IMR-90 (cell line): ENCODE data around the gene HSD17B8.

ENCODE experiments used
- BHLHE40 ChIP-seq: fragments of 150-350 bp; IDR thresholded peaks from 2 replicates; pipeline ENCODE4 v1.6.1; 2016; ENCODE audit warnings: mild to moderate bottlenecking, low read depth, low read length
- CEBPB ChIP-seq: IDR thresholded peaks from 2 replicates; pipeline ENCODE4 v1.6.1; 2012; ENCODE audit warnings: low read depth, low read length, improper control_type of control experiment
- CHD1 ChIP-seq: IDR thresholded peaks from 2 replicates; pipeline ENCODE4 v1.6.1; 2012; ENCODE audit warnings: low read depth, low read length, improper control_type of control experiment
- FOS ChIP-seq: fragments of 150-350 bp; IDR thresholded peaks from 2 replicates; pipeline ENCODE4 v1.6.1; 2016; ENCODE audit warnings: low read depth, low read length
- MAFK ChIP-seq: IDR thresholded peaks from 2 replicates; pipeline ENCODE4 v1.6.1; 2012; ENCODE audit warnings: low read depth, low read length, improper control_type of control experiment
- NFE2L2 ChIP-seq: fragments of 150-350 bp; IDR thresholded peaks from 2 replicates; pipeline ENCODE4 v1.6.1; 2016; ENCODE audit warnings: low read depth, mild to moderate bottlenecking, low read length
- POLR2A ChIP-seq: IDR thresholded peaks from 2 replicates; pipeline ENCODE4 v1.6.1; 2012; ENCODE audit warnings: mild to moderate bottlenecking, low read depth, low read length
- RAD21 ChIP-seq: IDR thresholded peaks from 2 replicates; pipeline ENCODE4 v1.6.1; 2012; ENCODE audit warnings: low read length, improper control_type of control experiment
- RCOR1 ChIP-seq: IDR thresholded peaks from 2 replicates; pipeline ENCODE4 v1.6.1; 2012; ENCODE audit warnings: mild to moderate bottlenecking, low read length, improper control_type of control experiment; ENCODE audit not compliant: insufficient replicate concordance
- RFX5 ChIP-seq: IDR thresholded peaks from 2 replicates; pipeline ENCODE4 v1.8.0; 2012; ENCODE audit warnings: low read depth, mild to moderate bottlenecking, low read length, moderate library complexity
- SMC3 ChIP-seq: fragments of 150-350 bp; IDR thresholded peaks from 2 replicates; pipeline ENCODE4 v1.6.1; 2016; ENCODE audit warnings: low read depth, mild to moderate bottlenecking, antibody characterized with exemption, low read length, moderate library complexity
- USF2 ChIP-seq: fragments of 150-350 bp; IDR thresholded peaks from 2 replicates; pipeline ENCODE4 v1.6.1; 2017; ENCODE audit warnings: mild to moderate bottlenecking, antibody characterized with exemption, low read length, low read depth
- TF ChIP-seq, protein P1 (sequence below): conservative IDR thresholded peaks from 2 replicates; pipeline ENCODE4 v1.5.1; 2012; ENCODE audit warnings: mild to moderate bottlenecking, low read depth, low read length, improper control_type of control experiment
- TF ChIP-seq, protein P2 (sequence below): fragments of 150-350 bp; IDR thresholded peaks from 2 replicates; pipeline ENCODE4 v1.6.1; 2016; ENCODE audit warnings: low read depth, mild to moderate bottlenecking, low read length, moderate library complexity, borderline replicate concordance

- TF ChIP-seq, protein P1, sequence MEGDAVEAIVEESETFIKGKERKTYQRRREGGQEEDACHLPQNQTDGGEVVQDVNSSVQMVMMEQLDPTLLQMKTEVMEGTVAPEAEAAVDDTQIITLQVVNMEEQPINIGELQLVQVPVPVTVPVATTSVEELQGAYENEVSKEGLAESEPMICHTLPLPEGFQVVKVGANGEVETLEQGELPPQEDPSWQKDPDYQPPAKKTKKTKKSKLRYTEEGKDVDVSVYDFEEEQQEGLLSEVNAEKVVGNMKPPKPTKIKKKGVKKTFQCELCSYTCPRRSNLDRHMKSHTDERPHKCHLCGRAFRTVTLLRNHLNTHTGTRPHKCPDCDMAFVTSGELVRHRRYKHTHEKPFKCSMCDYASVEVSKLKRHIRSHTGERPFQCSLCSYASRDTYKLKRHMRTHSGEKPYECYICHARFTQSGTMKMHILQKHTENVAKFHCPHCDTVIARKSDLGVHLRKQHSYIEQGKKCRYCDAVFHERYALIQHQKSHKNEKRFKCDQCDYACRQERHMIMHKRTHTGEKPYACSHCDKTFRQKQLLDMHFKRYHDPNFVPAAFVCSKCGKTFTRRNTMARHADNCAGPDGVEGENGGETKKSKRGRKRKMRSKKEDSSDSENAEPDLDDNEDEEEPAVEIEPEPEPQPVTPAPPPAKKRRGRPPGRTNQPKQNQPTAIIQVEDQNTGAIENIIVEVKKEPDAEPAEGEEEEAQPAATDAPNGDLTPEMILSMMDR, result no peak
- no peak for TF ChIP-seq RCOR1
- TF ChIP-seq SMC3, result no peak
- no peak for TF ChIP-seq MAFK
- TF ChIP-seq CEBPB, result no peak
- no peak for TF ChIP-seq NFE2L2
- no peak for TF ChIP-seq POLR2A
- no peak for TF ChIP-seq USF2
- no peak for TF ChIP-seq FOS
- TF ChIP-seq, protein P2, sequence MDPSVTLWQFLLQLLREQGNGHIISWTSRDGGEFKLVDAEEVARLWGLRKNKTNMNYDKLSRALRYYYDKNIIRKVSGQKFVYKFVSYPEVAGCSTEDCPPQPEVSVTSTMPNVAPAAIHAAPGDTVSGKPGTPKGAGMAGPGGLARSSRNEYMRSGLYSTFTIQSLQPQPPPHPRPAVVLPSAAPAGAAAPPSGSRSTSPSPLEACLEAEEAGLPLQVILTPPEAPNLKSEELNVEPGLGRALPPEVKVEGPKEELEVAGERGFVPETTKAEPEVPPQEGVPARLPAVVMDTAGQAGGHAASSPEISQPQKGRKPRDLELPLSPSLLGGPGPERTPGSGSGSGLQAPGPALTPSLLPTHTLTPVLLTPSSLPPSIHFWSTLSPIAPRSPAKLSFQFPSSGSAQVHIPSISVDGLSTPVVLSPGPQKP, result no peak
- no peak for TF ChIP-seq RAD21
- TF ChIP-seq RFX5, result no peak
- TF ChIP-seq CHD1, result no peak
- no peak for TF ChIP-seq BHLHE40
Observed at GRCh38 chr6:33191383-33192104, 12.9 kb upstream of the HSD17B8 start.
